Stimulated activated CD4-positive, alpha-beta T cell treated with anti-CD3 and anti-CD28 coated beads, Interleukin-15, amount 100 ng/mL, for 24 hours (primary cell): ENCODE results near the gene SH3RF3.
A peak's percentile ranks its signal among the peaks of the same experiment; 100 is the strongest.

ENCODE experiments used
- DNase-seq: peaks from one replicate; pipeline ENCODE4 v3.0.0-alpha.2; 2020

SH3RF3 gene

GRCh38 chr2:109384308-109385271 is 255.6 kb downstream of the SH3RF3 start:
- no peak for DNase-seq

GRCh38 chr2:109385506-109385905 is 256.5 kb downstream of the SH3RF3 start:
- DNase-seq: no peak

- DNase-seq: no peak
Measured at GRCh38 chr2:109386004-109386695, 257.1 kb downstream of the SH3RF3 start.

- DNase-seq: no peak
Measured at GRCh38 chr2:109387221-109387735, 258.3 kb downstream of the SH3RF3 start.

GRCh38 chr2:109387778-109388469 is 258.9 kb downstream of the SH3RF3 start:
- no peak for DNase-seq

GRCh38 chr2:109391243-109391642 is 262.2 kb downstream of the SH3RF3 start:
- no peak for DNase-seq

GRCh38 chr2:109392140-109392539 is 263.1 kb downstream of the SH3RF3 start:
- no peak for DNase-seq

GRCh38 chr2:109392816-109393661 is 264.0 kb downstream of the SH3RF3 start:
- no peak for DNase-seq

GRCh38 chr2:109393662-109393972 is 264.6 kb downstream of the SH3RF3 start:
- no peak for DNase-seq

GRCh38 chr2:109395494-109396201 is 266.6 kb downstream of the SH3RF3 start:
- no peak for DNase-seq

- DNase-seq: peak; percentile 22
Measured at GRCh38 chr2:109396202-109397180, 267.5 kb downstream of the SH3RF3 start.

- no peak for DNase-seq
Measured at GRCh38 chr2:109397893-109398292, 268.9 kb downstream of the SH3RF3 start.

- no peak for DNase-seq
Measured at GRCh38 chr2:109398366-109399015, 269.5 kb downstream of the SH3RF3 start.

- DNase-seq: no peak
Measured at GRCh38 chr2:109399066-109399465, 270.1 kb downstream of the SH3RF3 start.

- DNase-seq: no peak
Measured at GRCh38 chr2:109400102-109400501, 271.1 kb downstream of the SH3RF3 start.

- DNase-seq: no peak
Measured at GRCh38 chr2:109401370-109401769, 272.4 kb downstream of the SH3RF3 start.

- DNase-seq: no peak
Measured at GRCh38 chr2:109402180-109402579, 273.2 kb downstream of the SH3RF3 start.

GRCh38 chr2:109402980-109403840 is 274.2 kb downstream of the SH3RF3 start:
- peak; percentile 39 for DNase-seq

- no peak for DNase-seq
Measured at GRCh38 chr2:109403841-109404201, 274.8 kb downstream of the SH3RF3 start.
